GM04503 (cell line): ENCODE data around the gene NISCH.
A peak's percentile ranks its signal among the peaks of the same experiment; 100 is the strongest.

Experiments used
- DNase-seq: peaks from one replicate; pipeline ENCODE4 v3.0.0-alpha.2; 2012; ENCODE audit warnings: low read depth

Gene NISCH

GRCh38 chr3:52435246-52436101 is 19.9 kb upstream of the NISCH start:
- no peak for DNase-seq

GRCh38 chr3:52436500-52437149 is 18.8 kb upstream of the NISCH start:
- peak; percentile 16 for DNase-seq

- no peak for DNase-seq
Measured at GRCh38 chr3:52437326-52438103, 17.9 kb upstream of the NISCH start.

- no peak for DNase-seq
Measured at GRCh38 chr3:52438104-52438376, 17.4 kb upstream of the NISCH start.

GRCh38 chr3:52438579-52439425 is 16.6 kb upstream of the NISCH start:
- no peak for DNase-seq

GRCh38 chr3:52439426-52440248 is 15.8 kb upstream of the NISCH start:
- DNase-seq = no peak

GRCh38 chr3:52440249-52440551 is 15.2 kb upstream of the NISCH start:
- DNase-seq = no peak

GRCh38 chr3:52440671-52441070 is 14.7 kb upstream of the NISCH start:
- DNase-seq = no peak

- DNase-seq = no peak
Measured at GRCh38 chr3:52441091-52441771, 14.2 kb upstream of the NISCH start.

GRCh38 chr3:52441772-52442332 is 13.6 kb upstream of the NISCH start:
- no peak for DNase-seq

- DNase-seq = no peak
Measured at GRCh38 chr3:52442409-52443267, 12.8 kb upstream of the NISCH start.

- no peak for DNase-seq
Measured at GRCh38 chr3:52443268-52443610, 12.2 kb upstream of the NISCH start.

- no peak for DNase-seq
Measured at GRCh38 chr3:52443791-52444687, 11.4 kb upstream of the NISCH start.

GRCh38 chr3:52444860-52445793 is 10.3 kb upstream of the NISCH start, which contains the start of gene SEMA3G:
Gene SEMA3G, minus strand, starts transcription at chr3:52445103. Its CDS starts 76 bp downstream, at chr3:52445027.
- DNase-seq = no peak

GRCh38 chr3:52446042-52446441 is 9.4 kb upstream of the NISCH start:
- DNase-seq = no peak

GRCh38 chr3:52446631-52447511 is 8.5 kb upstream of the NISCH start:
- no peak for DNase-seq
